B cell (primary cell): ENCODE data around the gene TMEM231.

Source experiments
- EZH2 ChIP-seq: IDR thresholded peaks from 2 replicates; pipeline ENCODE4 v1.6.1; 2012; ENCODE audit warnings: borderline replicate concordance, low read depth, mild to moderate bottlenecking, moderate library complexity, low read length; ENCODE audit not compliant: insufficient read depth, poor library complexity, severe bottlenecking
- TF ChIP-seq, protein P1 (sequence below): fragments of 200-600 bp; IDR thresholded peaks from one replicate; pipeline ENCODE4 v1.8.0; 2022; ENCODE audit warnings: antibody characterized with exemption, mild to moderate bottlenecking

DNA sequence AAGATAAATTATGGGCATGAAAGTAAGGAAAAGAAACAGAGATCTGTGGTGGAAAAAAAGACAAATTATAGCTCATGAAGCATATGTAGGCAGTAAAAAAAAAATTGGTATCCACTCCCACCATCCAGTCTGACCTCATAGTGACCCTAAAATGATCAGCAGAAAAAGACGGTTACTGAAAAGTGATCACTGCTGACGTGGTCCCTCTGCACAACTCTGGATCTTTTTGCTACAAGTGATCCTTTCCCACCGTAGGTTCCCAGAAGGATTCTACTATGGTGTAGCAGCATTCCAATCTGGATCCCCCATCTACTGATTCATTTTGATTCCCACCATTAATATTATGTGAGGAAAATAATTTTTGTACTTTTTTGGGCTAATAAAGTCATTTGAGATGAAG lies 49.9 kb downstream of the TMEM231 start:
- TF ChIP-seq, protein P1, sequence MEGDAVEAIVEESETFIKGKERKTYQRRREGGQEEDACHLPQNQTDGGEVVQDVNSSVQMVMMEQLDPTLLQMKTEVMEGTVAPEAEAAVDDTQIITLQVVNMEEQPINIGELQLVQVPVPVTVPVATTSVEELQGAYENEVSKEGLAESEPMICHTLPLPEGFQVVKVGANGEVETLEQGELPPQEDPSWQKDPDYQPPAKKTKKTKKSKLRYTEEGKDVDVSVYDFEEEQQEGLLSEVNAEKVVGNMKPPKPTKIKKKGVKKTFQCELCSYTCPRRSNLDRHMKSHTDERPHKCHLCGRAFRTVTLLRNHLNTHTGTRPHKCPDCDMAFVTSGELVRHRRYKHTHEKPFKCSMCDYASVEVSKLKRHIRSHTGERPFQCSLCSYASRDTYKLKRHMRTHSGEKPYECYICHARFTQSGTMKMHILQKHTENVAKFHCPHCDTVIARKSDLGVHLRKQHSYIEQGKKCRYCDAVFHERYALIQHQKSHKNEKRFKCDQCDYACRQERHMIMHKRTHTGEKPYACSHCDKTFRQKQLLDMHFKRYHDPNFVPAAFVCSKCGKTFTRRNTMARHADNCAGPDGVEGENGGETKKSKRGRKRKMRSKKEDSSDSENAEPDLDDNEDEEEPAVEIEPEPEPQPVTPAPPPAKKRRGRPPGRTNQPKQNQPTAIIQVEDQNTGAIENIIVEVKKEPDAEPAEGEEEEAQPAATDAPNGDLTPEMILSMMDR = no peak
- no peak for TF ChIP-seq EZH2
